Measurements from ENCODE around the gene RGS13.

DNA sequence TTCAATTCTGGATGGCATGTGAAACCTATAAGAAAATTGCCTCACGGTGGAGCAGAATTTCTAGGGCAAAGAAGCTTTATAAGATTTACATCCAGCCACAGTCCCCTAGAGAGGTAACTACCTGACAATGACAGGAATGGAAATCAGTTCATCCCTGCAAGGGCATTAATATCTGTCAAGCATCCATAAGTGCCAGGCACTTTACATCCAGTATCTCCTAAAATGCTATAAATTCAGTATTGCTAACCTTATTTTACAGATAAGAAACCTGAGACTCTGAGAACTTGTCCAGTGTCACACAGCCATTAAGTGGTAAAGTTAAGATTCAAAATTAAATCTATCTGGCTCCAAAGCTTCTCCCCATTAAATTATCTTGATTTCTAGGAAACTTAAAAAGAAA is 22.3 kb downstream of the RGS13 start:
- TF ChIP-seq, protein P1, sequence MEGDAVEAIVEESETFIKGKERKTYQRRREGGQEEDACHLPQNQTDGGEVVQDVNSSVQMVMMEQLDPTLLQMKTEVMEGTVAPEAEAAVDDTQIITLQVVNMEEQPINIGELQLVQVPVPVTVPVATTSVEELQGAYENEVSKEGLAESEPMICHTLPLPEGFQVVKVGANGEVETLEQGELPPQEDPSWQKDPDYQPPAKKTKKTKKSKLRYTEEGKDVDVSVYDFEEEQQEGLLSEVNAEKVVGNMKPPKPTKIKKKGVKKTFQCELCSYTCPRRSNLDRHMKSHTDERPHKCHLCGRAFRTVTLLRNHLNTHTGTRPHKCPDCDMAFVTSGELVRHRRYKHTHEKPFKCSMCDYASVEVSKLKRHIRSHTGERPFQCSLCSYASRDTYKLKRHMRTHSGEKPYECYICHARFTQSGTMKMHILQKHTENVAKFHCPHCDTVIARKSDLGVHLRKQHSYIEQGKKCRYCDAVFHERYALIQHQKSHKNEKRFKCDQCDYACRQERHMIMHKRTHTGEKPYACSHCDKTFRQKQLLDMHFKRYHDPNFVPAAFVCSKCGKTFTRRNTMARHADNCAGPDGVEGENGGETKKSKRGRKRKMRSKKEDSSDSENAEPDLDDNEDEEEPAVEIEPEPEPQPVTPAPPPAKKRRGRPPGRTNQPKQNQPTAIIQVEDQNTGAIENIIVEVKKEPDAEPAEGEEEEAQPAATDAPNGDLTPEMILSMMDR (conservative IDR thresholded peaks at IDR 0.05) = no peak
- no peak for TF ChIP-seq ZFX (IDR thresholded peaks at IDR 0.05)
